HuH-7 (cell line): Measurements from ENCODE around the gene CAMK2D.

Experiments
- DNase-seq: peaks from one replicate; pipeline ENCODE4 v3.0.0; 2011; ENCODE audit warnings: low spot score

Gene CAMK2D

DNA sequence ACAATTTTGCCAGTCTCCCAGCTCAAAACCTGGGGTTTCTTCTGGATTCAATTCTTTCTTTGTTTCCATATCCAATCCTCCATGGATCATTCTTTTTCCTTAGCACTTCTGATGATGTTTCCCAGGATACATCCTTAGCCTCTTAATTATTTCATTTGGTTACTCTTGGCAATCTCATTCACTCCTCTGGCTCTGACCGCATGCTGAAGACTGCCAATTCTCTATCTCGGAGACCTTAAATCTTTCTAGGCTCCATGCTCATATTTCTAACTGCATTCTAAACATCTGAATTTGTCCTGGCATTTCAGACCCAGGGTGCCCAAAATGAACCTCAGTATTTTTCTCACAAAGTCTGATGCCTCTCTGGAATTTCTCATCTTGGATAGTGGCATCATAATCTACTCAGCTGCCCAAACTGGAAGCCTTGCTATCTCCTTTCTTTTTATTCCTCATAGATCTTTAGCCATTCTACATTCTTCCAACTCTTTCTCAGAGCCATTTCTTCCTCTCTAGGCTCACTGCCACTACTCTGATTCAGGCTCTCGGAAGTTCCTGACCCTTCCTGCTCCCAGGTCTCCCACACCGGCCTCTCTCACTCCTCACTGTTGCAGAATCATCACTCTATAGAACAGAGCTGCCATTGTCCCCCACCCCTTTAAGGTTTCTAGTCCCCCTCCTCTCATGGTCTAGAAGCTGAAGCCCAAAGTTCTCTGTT is 290.2 kb downstream of the CAMK2D start:
- DNase-seq, result no peak

DNA sequence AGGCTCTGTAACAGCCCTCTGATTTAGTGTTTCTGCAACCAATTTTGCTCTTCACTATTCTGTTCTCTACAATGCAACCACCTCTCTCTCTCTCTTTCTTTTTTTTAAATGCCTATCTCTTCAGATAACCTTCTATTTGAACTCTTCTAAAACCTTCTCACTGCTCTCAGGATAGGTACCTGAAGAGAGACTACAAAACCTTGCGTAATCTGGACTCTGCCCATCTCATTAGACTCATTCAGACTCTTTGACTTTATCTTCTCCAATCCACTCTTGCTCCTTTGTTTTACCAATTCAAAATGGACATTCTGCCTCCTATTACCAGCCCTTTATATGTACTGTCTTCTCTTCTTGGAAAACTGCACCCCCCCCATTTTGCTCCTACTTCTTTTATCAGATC is 291.6 kb downstream of the CAMK2D start:
- peak; percentile 13 for DNase-seq

DNA sequence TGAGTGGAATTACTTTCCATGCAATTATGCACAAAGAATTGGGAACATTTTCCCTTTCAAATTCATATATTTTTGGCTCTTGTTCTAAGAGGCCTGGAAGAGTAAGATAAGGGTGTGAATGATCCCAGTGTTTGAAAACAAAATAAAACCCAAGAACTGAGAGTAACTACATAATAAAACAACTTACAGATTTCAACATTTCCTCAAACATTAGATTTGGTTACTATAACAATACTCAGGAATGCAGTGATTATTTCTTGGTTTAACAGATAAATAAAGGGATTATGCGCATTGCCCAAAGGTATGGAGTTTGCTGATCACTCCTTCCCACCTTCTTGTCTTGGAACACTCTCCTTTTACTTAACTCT is 292.5 kb downstream of the CAMK2D start:
- no peak for DNase-seq

DNA sequence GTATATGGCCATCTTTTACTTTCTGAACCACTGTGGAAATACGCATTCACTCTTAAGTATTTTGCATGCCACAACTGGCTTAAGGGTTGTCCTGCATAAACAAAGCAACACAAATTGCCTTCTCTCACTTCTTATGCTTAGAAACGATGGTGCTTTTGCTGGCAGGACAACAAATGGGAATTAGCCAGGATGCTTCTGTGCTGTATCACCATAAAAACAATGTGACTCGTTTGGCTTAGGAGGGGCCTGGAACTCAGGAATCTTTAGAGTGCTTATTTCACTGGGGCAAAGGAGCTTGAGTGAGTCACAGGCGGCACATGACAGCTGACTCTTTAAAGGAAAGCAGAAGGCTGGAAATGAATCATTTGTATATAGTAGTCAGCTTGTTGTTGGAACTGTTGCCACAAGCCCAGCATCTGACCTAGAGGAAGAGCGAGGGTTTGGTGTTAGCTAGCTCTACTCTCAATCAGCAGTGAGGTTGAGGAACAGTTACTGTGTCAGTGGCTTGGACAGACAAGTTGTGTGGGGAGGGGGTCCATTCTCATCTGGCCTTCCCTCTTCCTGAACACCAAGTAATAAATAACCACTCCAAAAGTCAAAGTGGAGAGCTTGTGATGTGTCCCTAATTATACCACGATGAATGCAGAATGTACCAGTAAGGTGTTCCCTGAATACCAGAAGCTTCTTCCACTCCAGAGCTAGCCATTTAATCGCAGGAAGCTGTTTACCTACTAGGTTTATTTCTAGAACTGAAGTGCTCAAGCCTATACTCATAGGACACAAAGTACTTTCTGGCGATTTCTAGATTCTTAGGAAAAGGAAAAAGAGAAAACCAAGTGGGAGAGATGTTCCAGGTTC is 293.1 kb downstream of the CAMK2D start:
- no peak for DNase-seq

DNA sequence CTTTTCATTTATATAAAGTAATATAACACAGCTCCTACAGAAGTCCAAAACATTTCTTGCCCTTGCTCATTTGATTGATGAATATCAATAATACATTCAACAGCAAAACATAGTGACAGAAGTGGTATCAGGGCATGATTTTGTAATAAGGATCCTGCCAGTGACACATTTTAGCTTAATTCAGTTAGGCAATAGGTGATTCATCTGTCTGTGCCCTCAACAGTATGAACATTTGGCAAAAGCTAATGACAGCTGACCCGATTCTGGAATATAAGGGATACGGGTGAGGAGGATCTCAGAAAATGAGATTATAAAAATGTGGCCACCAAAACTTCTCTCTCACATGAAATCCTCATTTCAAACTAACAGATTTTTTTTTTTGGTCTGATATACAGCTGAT is 294.0 kb downstream of the CAMK2D start:
- DNase-seq, result no peak

DNA sequence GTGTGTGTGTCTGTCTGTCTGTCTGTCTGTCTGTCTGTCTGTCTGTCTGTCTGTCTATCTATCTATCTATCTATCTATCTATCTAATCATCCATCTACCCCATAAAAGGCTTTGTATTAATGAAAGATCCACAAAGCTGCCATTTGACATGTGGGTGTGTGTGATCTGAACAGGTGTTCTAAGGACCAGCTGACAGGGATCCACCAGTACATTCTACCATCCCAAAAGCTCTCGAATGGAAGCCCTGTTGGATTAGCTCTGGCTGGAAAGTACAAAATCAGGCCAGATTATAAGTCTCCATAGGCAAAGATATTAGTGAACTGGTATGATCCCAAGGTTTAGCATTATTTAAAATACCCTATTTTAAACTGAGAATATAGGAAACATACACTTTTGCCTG is 299.3 kb downstream of the CAMK2D start:
- DNase-seq, result no peak

DNA sequence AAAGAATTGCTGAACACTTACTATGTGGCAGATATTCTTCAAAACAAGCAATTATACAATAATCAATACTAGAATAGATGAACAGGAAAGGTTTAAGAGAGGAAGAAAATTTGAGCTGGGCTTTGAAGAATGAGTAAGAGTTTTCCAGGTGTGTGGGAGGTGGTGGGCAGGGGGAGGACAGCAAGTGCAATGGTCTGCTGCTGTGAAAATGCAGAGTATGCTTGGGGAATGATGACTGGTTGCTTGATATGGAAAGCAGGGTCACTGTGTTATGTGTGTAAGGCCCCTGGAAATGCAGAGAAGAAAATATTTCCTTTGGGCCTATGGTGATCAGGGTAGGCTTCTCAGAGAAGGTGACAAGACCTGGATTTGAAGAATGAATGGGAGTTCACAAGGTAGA is 300.3 kb downstream of the CAMK2D start:
- no peak for DNase-seq

DNA sequence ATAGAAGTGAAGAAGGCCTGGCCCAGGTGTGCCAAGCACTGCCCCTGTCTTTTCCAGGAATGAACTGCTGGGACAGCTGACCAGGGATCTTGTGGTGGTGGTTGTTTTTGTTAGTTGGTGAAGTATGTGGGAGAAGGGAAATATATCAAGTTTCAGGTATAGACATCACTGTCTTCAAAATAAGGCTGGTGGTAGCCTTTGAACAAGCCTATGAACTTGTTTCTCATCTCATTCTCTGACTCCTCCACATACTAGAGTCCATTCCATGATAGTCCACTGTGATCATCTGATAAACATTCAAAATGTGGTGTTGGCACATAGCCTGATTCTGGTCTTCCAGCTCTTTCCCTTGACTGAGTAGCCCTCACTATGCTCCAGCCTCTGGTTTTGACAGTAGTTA is 303.7 kb downstream of the CAMK2D start:
- DNase-seq, result no peak

DNA sequence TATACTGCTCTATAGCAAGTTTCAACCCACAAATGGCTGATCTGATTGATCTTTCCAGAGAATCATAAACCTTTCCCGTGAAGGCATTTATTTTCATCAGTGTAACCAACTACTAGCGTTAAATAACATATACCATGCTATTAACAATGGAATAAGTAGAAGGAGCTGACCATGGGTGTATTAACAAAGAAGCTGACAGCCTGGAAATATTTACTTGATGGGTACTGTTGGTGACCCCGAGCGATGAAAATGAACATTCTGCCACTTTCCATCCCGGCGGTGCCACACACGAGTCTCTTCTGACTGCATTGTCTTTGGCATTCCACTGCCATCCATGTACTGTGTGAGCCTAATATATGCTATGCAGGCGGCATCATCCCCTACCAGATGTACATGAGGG is 304.4 kb downstream of the CAMK2D start:
- no peak for DNase-seq

DNA sequence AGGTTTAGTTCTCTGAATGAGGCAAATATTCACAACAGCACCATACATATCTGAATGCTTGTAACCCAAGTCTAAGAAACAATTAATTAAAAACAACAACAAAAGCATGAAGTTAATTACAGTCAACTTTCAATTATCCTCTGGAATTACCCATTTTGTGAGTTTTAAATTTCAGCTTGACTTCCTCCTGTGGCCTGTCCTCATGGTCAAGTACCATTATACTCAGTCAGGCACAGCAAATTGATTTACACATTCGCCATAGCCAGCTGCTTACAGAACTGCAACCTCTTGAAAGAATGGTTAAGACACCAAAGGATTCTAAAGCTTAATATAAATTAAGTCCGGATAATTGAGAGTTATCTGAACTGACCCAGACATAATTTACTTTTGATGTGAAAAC is 306.5 kb downstream of the CAMK2D start:
- no peak for DNase-seq

DNA sequence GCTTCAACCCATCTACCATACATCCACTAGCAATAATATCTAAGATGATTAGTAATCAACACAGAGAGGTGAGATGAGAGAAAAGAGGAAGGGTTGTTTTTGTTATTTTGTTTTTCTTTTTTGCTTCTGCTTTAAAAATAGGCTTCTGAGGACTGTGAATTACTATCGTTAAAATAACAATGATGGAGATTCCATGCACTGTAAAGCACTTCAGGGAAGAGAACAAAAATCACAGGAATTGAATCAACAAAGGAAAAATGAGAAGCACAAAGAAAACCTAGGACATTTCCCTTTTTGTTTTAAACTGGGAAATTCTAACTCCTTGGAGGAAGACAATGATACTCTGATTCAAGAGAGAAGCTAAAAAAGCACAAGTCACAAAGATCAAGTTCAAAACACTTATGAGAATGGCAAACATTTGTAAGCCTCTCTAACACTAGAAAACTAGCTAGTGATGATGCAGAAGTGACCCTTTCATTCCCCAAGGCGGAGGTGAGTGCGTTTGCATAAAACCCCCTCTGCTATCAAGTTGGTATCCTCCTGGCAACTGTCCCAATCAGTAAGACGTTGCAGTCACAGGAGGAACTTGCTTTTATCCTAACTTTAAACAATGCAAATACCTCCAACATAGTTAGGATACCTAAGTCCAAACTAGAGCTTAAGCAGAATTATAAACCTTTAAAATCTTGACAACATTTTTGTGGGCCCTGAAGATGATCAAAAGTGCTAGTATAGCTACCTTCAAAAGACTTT is 308.5 kb downstream of the CAMK2D start:
- no peak for DNase-seq

DNA sequence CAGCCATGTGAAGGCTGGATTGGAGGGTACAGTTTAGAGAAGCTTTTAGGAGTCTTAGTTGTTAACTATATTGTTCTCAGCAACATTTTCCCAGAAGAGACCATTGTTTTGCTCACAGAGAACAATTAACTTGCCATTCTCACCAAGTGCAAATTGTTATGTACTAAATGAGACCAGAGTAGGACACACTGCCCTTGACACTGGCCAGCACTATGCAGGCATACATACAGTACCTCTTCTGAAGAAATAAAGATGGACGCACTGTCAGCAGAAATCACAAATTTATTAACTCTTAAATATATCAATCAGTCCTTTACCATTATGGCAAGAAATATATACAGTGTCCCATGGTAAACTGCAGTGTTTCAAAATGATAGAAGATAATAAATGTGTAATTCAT is 309.4 kb downstream of the CAMK2D start:
- no peak for DNase-seq

DNA sequence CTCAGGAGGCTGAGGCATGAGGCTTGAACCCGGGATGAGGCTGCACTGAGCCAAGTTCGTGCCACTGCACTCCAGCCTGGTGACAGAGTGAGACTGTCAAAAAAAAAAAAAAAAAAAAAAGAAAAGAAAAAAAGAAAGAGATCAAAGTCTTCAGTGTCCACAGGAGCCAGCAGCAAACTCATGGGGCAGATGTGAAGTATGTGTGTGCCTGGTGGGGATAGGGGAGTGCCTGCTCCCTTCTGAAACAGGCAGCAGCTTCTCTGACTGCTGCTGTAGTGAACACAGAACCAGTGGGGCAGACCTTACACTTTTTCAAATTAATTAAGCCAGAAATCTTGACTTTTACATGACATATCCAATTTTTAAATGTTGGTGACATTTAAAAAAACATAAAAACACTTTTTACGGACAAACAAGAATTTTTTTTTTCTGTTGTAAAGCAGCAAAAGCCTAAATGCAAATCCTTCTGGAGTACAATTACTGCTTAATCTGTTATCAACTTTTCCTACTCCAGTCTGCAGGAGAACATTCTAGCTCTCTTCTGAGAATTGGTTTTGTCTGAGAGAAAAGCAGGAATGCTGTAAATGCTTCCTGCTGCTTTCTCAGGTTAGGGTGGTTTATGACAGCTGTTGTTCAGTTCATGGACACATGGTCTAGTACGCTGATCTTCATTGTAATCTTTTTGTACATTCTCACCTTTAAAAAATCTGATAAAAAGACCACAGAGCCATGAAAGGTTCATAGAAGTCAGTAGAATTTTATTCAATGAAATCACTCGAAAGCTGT is 311.1 kb downstream of the CAMK2D start:
- DNase-seq, result no peak

DNA sequence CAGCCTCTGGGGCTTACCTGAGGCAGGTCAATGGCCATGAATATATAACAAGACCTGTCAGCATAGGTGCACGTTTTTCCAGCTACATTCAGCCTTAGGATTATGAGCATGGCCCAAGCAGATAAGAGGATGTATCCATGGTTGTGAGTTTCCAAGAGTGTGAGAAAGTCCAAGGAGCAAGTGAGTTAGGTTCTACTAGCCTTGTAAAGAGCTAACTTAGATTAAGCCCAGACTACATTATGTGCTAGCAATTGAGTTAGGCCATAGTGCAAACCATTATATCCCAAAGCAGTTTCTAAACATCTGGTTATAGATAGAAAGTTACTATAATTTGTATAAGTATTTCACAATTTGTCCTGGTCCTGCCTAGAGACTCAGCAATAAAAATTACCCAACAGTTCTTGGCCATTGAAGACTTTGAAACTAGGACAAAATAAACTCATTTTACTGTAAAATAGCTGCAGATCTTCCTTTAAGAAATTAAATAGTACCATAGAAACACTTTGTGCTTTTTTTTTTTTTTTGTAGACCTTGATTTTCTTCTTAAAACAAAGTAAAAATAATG is 312.0 kb downstream of the CAMK2D start:
- no peak for DNase-seq

DNA sequence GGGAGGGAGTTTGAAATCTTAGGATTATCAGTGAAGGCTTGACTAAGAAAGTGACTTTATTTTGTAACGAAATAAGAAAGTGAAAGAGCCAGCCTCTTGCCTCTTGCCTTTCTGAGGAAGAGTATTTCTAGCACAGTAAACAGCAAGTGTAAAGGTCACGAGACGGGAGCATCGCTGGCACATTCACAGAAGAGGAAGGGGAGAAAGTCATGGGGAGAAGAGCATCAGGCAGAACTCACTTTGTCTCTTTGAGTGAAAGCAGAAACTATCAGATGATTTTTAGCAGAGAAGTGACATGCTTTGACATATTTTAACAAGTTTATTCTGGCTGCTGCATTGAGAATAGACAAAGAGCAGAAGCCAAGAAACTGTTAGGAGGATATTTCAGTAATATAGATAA is 313.8 kb downstream of the CAMK2D start:
- no peak for DNase-seq

DNA sequence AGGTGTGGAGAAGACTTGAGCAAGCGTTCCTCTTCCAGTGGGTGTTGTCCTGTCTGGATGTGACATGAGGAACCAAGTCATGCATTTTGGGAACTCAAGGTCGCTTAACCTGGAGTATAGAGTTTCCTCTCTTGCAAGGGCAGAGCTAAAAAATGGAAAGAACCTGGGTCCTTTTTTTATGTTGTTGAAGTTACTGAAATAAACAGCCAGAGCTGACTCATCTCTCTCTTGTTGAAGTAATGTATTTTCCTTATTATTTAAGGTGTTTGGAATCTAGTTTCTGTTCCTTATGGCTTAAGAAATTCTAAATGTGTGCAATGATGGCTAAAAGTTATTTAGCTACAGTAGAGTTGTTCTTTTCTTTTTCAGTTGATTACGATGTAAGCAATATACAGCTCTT is 314.5 kb downstream of the CAMK2D start:
- DNase-seq, result no peak

DNA sequence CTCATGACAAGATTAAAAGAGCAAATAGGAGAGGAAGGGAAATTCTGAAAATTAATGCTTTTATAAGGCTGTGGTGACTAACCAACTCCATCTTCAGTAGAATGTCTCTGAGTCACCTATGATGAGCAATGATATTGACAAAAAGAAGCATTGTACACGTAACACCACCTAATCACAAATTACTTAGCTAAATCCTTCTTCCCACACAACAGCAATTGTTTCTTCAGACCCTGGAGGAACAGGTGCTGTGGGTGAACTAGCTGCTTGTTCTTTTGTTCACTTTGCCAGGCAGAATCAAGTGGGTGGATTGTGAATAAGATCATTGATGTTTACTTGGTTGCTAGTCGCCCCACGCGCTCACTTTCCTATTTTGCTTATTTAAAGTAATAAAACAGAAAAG is 315.5 kb downstream of the CAMK2D start:
- DNase-seq, result no peak

DNA sequence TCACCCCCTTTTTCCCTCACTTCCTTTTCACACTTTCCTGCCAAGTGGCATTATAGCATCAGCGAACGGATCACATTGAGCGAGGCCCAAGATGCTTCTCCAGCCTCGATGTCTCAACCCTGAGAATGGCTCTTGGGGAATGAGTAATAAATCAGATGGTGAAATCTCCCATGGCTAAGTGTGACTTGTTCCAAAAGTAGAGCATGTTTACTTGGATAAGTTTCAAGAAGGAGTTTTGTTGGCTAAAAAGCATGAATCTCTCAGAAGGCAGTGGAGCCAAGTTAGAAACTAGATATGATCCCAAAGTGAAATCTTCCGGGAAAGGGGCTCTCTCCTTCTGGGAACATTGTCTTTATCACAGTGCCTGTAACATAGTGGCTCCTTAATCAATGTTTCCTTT is 316.3 kb downstream of the CAMK2D start:
- DNase-seq, result no peak

DNA sequence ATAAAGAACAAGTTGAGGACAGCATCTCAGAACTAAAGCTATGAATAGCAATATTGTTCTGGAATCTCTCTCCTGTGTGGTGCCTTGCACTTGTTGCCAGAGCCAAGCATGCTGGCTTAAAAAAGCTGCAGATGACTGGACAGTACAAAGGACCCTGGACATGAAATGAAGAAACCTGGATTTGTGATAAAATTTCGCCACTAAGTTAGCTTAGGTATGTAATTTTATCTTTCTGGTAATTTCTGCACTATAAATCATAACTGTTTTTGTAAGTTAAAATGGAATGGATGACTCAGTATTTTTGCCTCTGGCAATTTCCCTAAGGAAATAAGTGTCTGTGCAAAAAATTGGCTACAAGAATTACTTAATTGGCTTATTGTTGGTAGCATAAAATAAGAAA is 317.2 kb downstream of the CAMK2D start:
- DNase-seq, result no peak

DNA sequence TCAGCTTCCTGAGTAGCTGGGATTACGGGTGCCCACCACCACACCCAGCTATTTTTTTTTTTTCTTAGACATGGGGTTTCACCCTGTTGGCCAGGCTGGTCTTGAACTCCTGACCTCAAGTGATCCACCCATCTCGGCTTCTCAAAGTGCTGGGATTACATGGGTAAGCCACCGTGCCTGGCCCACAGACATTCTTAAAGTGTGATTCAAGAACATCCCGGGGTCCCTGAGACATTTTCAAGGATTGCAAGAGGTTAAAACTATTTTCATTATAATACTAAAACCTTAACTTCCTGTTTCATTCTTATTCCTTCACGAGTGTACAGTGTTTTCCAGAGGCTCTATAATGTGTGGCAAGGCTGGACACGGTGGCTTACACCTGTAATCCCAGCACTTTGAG is 318.7 kb downstream of the CAMK2D start:
- DNase-seq, result no peak

DNA sequence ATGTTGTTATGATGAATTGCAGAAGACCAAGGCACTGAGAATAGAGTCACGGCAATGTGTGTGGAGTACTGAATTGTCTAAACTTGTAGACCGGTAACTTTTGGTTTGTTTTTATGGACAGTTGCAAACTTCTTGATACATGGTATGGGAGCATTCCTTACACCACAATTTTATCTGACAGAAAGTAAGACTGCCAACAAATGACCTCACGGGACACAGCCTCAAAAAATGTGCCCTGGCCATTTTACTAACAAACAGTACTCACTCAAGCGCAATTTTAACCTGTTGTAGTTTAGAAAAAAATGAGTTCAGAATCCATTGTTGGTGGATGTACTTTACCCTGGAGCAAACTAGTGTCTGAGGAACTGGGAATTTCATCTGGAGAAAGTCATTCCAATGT is 321.2 kb downstream of the CAMK2D start:
- DNase-seq, result no peak

DNA sequence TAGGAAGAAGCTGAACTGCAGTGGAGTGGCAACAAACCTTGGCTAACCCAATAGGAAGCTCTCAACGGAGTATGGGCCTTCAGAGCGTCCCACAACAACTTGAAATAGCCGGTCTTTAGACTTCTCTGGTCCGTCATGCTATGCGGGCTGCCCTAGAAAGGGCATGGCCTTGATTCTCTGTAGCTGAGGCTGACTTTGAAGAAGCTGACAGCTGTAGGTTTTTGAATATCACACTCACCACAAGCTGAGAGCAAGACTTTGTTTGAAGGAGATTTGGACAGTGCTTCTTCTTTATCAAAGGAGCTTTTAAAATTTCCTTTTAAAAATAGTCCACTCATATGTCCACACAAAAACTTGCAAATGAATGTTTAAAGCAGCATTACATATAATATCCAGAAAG is 322.9 kb downstream of the CAMK2D start:
- no peak for DNase-seq
